Activated CD4-positive, CD25-positive, alpha-beta regulatory T cell treated with anti-CD3 and anti-CD28 coated beads, Interleukin-2, amount 50 U/mL, for 72 hours (primary cell): ENCODE results near the gene TBX2.

ENCODE experiments used
- DNase-seq: peaks from one replicate; pipeline ENCODE4 v3.0.0; 2021

The TBX2 gene

DNA sequence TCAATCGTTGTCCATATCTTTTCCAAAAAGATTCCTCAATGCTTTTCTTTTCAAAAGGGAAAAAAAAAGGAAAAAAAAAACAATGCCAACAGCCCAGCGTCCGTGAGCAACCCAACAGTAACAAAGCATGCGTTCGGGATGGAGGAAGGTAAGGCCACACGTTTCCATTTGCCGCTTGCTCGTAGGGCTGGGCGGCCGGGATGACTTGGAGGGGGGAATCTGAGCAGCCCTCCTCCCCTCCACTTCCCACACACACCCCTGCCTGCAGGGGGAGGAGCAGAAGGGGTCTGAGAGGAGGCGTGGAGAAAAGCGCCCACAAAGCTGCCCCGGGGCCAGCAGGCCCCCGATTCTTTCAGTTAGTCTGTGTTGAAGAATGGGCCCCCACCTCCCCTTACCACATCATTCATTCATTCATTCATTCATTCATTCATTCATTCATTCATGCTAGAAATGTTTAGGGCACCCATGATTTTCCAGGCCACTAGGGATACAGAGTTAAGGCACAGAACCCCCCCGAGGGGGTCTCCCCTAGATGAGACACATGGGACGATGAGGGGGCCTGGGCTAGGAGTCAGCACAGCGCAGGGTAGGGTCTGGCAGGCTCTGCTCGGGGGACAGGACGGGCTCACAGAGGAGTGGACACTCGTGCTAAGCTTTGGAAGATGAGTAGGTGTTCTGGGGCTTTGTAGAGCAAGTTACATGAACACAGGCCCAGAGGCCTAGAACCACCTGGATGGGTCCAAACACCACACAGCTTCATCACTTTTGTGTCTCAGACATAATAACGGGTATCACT is 10.9 kb upstream of the TBX2 start:
- no peak for DNase-seq

GRCh38 chr17:61389670-61390478 is 9.8 kb upstream of the TBX2 start:
- peak; percentile 65 for DNase-seq

GRCh38 chr17:61390479-61390791 is 9.2 kb upstream of the TBX2 start:
- DNase-seq, result no peak

DNA sequence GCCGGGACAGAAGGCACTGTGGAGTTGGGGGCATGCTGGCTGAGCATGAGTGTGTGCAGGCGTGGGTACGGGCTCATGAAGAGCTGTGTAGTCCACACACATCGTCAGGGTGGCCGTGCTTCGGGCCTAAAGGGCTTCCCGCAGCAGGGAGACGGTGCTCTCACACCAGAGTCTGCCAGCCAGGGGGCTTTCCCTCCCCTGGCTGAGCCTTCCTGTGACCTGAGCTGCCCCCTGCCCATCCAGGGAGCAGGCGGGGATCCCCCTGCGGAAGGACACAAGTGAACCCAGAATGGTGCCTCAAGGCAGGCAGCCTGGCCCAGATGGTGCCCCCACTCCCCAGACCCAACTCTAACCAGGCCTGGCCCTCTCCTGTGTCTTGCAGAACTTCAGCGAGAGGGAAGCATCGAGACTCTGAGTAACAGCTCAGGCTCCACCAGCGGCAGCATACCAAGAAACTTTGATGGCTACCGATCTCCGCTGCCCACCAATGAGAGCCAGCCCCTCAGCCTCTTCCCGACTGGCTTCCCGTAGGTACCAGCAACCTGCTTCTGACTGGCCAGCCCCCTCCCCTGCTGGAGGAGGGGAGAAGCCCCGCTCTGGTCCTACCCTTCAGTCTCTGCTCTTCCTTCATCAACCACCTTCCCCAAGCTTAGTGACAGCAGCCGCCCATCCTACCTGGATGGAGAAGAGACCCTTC is 7.9 kb upstream of the TBX2 start:
- no peak for DNase-seq

GRCh38 chr17:61392679-61393078 is 7.0 kb upstream of the TBX2 start:
- no peak for DNase-seq

GRCh38 chr17:61393550-61393903 is 6.1 kb upstream of the TBX2 start:
- DNase-seq, result no peak

DNA sequence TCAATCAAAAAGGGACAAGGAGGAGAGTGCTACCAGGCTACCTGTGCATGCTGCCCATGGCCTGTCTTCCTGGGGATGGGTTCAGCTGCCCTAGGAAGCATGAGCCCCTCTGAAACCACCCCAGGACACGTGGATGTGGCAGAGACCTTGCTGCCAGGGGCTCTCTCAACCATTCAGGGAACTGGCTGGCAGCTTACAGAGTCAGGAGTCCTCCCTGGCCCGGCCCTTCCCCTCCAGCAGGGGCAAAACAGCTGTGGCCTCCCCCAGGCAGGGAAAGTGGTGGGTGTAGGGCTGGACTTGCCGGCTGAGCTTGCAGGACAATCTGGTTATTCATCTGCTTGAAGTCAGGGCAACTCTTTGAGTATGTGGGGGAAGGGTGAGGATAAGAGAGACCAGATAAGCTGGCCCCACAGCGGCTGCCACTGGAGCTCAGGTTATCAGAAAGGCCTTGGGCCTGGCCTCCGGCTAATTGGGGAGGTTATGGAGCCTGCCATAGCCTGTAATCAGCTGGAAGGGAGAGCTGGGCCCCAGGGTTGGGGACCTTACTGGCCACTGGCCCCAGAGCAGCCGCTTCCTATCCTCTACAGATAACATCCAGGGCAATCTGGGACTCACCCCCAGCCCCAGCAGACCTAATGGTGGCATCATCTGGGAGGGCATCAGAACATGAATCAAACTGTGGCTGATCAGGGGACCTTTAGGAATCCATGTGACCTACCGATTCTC is 5.6 kb upstream of the TBX2 start:
- no peak for DNase-seq

- no peak for DNase-seq
These were observed 4.8 kb upstream of the TBX2 start for GRCh38 chr17:61394630-61395408.

DNA sequence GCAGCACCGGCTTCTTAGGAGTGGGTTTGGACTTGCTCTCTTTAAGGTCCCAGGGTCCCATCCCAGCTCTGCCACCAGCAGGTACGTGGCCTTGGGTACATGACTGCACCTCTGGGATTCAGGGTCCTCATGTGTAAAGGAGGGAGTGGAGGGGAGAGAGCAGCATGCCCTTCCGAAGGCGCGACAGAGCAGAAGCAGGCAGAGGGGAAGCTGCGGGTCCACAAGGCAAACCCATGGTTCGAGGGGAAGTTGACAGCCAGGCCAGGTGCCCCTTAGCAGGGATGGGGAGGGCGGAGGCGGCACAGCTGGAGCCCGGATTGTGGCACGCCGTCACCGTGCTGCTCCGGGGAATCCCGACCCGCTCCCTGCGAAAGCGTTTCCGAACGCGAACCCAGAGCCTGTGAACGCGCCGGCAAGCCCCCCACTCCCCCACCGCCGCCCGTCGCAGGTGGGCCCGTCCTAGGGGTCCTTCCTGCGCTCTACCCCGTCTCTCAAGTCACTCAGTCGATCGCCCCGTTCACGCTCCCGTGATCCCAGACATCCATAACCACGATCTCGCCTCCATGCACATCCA is 4.1 kb upstream of the TBX2 start:
- no peak for DNase-seq

- DNase-seq, result no peak
These were observed 3.6 kb upstream of the TBX2 start for GRCh38 chr17:61395983-61396585.

GRCh38 chr17:61396586-61397085 is 3.0 kb upstream of the TBX2 start:
- DNase-seq, result no peak

- no peak for DNase-seq
These were observed 2.4 kb upstream of the TBX2 start for GRCh38 chr17:61397086-61397842.

GRCh38 chr17:61398721-61399130 is 917 bp upstream of the TBX2 start:
- DNase-seq, result no peak

DNA sequence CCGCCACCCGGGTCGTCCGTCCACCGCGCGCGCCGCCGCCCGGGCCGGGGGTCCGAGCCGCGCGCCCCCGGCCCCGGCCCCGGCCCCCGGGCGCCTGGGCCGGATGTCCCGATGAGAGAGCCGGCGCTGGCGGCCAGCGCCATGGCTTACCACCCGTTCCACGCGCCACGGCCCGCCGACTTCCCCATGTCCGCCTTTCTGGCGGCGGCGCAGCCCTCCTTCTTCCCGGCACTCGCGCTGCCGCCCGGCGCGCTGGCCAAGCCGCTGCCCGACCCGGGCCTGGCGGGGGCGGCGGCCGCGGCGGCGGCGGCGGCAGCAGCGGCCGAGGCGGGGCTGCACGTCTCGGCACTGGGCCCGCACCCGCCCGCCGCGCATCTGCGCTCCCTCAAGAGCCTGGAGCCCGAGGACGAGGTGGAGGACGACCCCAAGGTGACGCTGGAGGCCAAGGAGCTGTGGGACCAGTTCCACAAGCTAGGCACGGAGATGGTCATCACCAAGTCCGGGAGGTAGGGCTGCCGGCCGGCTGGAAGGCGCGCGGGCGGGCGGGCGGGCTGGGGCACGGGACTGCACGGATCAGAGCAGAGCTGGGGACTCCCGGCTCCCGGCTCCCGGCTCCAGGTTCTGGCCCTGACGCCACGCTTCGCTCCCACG is 548 bp downstream of the TBX2 start:
- DNase-seq, result no peak

DNA sequence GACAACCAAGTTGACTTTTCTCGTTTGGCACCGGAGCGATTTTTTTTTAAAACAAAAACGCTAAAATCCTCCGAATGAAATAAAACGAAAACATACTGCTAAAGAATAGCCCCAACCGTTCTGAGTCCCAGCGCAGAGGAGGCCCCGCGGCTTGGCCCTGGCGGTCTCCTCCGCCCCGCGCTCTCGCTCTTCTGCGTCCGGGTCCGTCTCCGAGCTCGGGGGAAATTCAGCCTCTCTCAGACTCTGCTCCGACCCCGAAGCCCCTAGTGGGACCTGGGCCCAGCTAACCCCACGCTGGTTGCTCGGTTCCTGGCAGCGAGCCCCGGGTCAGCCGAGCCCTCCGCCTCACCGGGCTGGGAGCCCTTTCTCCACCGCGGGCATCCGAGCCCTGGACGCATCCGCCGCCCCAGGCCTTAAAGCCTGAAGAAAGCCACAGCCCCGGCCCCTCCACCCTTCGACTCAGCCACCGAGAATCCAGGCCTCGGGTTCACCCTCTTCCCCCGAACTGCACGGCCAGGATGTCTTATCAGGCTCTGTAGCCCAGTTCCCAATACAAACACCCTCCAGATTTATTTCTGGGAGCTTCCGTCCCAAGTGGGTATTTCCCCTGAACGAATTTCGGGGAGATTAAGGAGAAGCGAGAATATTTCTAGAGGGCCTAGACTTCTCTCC is 1.2 kb downstream of the TBX2 start:
- no peak for DNase-seq

DNA sequence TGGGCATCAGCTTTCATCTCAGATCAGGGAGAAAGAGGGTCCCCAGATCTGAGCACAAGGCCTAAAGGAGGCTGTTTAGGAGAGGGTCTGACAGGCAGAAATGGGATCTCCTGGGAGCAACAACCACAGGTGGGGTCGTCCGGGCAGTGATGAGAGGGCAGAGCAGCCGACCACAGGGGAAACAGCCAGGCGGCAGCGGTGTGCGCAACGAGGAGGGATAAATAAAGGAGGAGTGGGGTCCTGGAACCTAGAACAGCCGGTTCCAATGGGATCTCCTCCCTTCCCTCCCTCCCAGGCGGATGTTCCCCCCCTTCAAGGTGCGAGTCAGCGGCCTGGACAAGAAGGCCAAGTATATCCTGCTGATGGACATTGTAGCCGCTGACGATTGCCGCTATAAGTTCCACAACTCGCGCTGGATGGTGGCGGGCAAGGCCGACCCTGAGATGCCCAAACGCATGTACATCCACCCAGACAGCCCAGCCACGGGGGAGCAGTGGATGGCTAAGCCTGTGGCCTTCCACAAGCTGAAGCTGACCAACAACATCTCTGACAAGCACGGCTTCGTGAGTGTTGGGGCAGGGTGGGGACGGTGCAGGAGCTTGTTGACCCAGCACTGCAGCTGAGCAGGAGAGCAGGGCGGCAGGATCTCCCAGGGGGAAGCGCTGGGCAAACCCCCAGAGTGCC is 1.9 kb downstream of the TBX2 start:
- no peak for DNase-seq

GRCh38 chr17:61402073-61402541 is 2.5 kb downstream of the TBX2 start:
- DNase-seq, result no peak

GRCh38 chr17:61402978-61403800 is 3.5 kb downstream of the TBX2 start:
- no peak for DNase-seq
